ENCODE measurements around the gene RRAGC. TPM values are rescaled to one million over a fixed set of nuclear protein-coding genes. Genes with fewer than 3 reads are reported as not detected.

The RRAGC gene
- total RNA-seq: 27.9 TPM

DNA sequence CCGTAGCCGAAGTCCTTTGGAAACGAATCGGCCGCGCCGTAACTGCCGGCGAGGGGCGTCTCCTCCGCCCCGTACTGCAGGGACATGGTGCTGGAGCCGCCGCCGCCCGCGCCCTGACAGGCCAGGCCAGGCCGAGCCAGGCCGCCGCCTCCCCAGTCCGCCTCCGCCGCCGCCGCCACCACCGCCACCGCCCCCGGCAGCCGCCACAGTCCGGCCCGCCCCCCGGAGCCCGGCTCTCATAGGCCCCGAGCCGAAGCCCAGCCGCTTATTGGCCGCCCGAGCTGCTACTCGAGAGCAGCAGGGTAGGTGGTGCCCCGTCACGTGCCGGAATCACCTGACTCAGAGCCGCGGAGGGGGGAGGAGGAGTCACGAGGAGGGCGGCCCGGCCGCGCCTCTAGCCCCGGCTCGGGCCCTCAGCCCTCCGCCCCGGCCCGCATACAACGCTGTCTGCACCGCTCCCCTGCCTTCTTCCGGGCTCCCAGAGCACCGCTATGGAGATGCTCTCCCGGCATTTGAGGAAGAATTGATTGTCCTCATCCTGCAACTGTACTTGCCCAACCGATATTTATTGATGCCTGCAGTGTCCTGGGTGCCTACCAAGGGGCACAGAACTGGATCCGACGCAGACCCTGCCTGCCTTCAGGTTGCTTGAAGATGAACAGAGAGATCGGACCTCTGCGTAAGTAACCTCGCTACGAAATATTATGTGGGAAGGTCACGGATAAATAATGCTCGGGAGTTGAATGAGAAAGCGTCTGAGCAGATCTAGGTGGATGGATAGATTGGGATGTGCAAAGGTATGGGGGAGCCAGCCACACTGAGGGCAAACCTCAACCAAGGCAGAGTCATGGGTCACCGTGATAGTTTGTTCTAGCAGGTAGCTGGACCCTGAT is at the start of gene RRAGC:
TSS of gene RRAGC (minus strand) at position 212 of the 893 bp plus-strand sequence. CDS start at position 86, 126 bp downstream.

GRCh38 chr1:38881487-38881886 is 21.9 kb upstream of the RRAGC start, which contains the start of gene GJA9:
Gene GJA9 (minus strand): TSS chr1:38881587. CDS start chr1:38876098, 5,489 bp downstream.

GRCh38 chr1:38873027-38873969 is 13.7 kb upstream of the RRAGC start, which contains the start of gene MYCBP:
Gene MYCBP (minus strand): TSS chr1:38873348. CDS start chr1:38873305, 43 bp downstream.

Small RNAs within 50 kb of the gene (small RNA-seq; reads per million reads assigned to genes)
- not detected for gene GJA9-MYCBP

Other genes starting within 250 kb of the RRAGC start
- gene MYCBP, start 13.6 kb upstream of the RRAGC start, total RNA-seq: 4.4 TPM
- not detected for gene GJA9, start 21.8 kb upstream of the RRAGC start, total RNA-seq
- gene RHBDL2, start 82.1 kb upstream of the RRAGC start, total RNA-seq: 0.46 TPM
- gene AKIRIN1, start 131.5 kb upstream of the RRAGC start, total RNA-seq: 82.6 TPM
- gene NDUFS5, start 166.6 kb upstream of the RRAGC start, total RNA-seq: 296 TPM

All from diencephalon (tissue), 1 donor.